Gastrocnemius medialis (tissue), 4 donors: ENCODE measurements around the gene UBE2D3.

Source experiments
- CTCF ChIP-seq, 5 experiments: fragments of 450-650 bp in 3 of 5; fragments of 200-600 bp in 2 of 5; sonication (generic) in 2 of 5; IDR thresholded peaks in 4 of 5; conservative IDR thresholded peaks in 1 of 5; 1 replicate in 4 of 5; 2 replicates in 1 of 5; pipeline ENCODE4 v1.5.1; 2016 to 2019; ENCODE audit warnings: antibody characterized with exemption in 5 of 5, mild to moderate bottlenecking in 3 of 5, moderate library complexity in 3 of 5
- POLR2A ChIP-seq, 2 donors: fragments of 450-650 bp; IDR thresholded peaks; one replicate each; pipeline ENCODE4 v1.6.1; 2017; ENCODE audit warnings: antibody characterized with exemption in 2 of 2, mild to moderate bottlenecking in 2 of 2, moderate library complexity in 2 of 2

GRCh38 chr4:102826890-102827673 is at the start of gene UBE2D3:
- TF ChIP-seq CTCF (IDR thresholded peaks at IDR 0.05 in 4 of 5, conservative IDR thresholded peaks at IDR 0.05 in 1 of 5) (peak in 1 of 5 experiments; percentile 12), POLR2A (IDR thresholded peaks at IDR 0.05) (peak; percentile 81 to 87)
